Measurements from ENCODE around the gene GNG10. TPM values are rescaled to one million over a fixed set of nuclear protein-coding genes. Genes with fewer than 3 reads are reported as not detected.

Gene GNG10
- total and polyA plus RNA-seq, 2 of the 4 experiments (the other 2 are of a cell fraction), result 48.8 to 72.7 TPM

GRCh38 chr9:111661802-111662521, 557 bp downstream of the GNG10 start:
- Histone ChIP-seq H3K4me2 (ENCODE audit: low read depth, low read length) (peak overlapping the region; percentile 100), H2AK9ac (replicated peaks; ENCODE audit: low read depth, low read length, poor library complexity) (peak overlapping the region; percentile 62), H4K91ac (ENCODE audit: insufficient read depth, low read depth, low read length) (peak overlapping the region; percentile 61), H3K9me1 (ENCODE audit: insufficient read depth, low read length) (peaks cover 15% of the 10 kb centered on the region), H2BK120ac (ENCODE audit: low read depth, low read length) (no peak overlapping the region), H3K23ac (ENCODE audit: low read depth, low read length) (peak overlapping the region; percentile 11; the same call in 1 of the 2 replicates), H2AFZ (replicated peaks; ENCODE audit: low read length, poor library complexity) (peak overlapping the region; percentile 89), H3K4me3 (ENCODE audit: insufficient read depth, low read depth, low read length) (peak overlapping the region; percentile 98), H2BK20ac (ENCODE audit: low read depth, low read length) (no peak overlapping the region), H3K27me3 (ENCODE audit: control insufficient read depth, insufficient read depth, low read length) (no peaks in the 10 kb centered on the region), H3K4ac (ENCODE audit: low read depth, low read length) (peak overlapping the region; percentile 34), H3K4me1 (ENCODE audit: control insufficient read depth, insufficient read depth, low read length) (peaks cover 7% of the 10 kb centered on the region), H2BK5ac (ENCODE audit: low read depth, low read length, poor library complexity, severe bottlenecking) (peak overlapping the region; percentile 50), H3K79me1 (ENCODE audit: low read depth in 1 of 2, low read length in 2 of 2) (peaks cover 21 to 50% of the 10 kb centered on the region in 2 experiments; a peak in 3 of 4 replicates), H2AK5ac (ENCODE audit: low read depth, low read length) (peak overlapping the region; percentile 72), H3K18ac (ENCODE audit: low read depth, low read length) (peak overlapping the region; percentile 73), H3K36me3 (ENCODE audit: control insufficient read depth, insufficient read depth, low read length) (peaks cover 5% of the 10 kb centered on the region; the same call in 1 of the 2 replicates), H4K5ac (ENCODE audit: low read depth, low read length) (peak overlapping the region; percentile 84), H3K14ac (replicated peaks; ENCODE audit: low read depth, low read length) (peak overlapping the region; percentile 14), H3K9ac (ENCODE audit: low read depth, low read length) (peak overlapping the region; percentile 90), H4K8ac (ENCODE audit: low read depth in 2 of 2, low read length in 2 of 2) (peak overlapping the region; percentile 1 to 43; a peak in 2 of 4 replicates), H2BK15ac (ENCODE audit: low read depth, low read length) (no peak overlapping the region), H3K27ac (ENCODE audit: insufficient read depth, low read length) (peak overlapping the region; percentile 66), H3K56ac (ENCODE audit: extremely low read depth, insufficient read depth, low read length) (0 out of 2 replicates have a peak overlapping the region, but pooled peaks have one; percentile 2), H4K20me1 (ENCODE audit: insufficient read depth, low read length) (peaks cover 38% of the 10 kb centered on the region), H3K9me3 (ENCODE audit: control insufficient read depth, insufficient read depth, low read length) (no peaks in the 10 kb centered on the region)
- TF ChIP-seq RFX5 (IDR thresholded peaks at IDR 0.05; ENCODE audit: low read depth, low read length) (no peak), RCOR1 (IDR thresholded peaks at IDR 0.05; ENCODE audit: insufficient replicate concordance, low read length) (no peak), POLR2A (IDR thresholded peaks at IDR 0.05; ENCODE audit: low read depth, low read length) (no peak), ELK1 (IDR thresholded peaks at IDR 0.05; ENCODE audit: borderline replicate concordance, low read depth, low read length) (no peak), BHLHE40 (IDR thresholded peaks at IDR 0.05; ENCODE audit: low read depth, low read length) (no peak), FOS (IDR thresholded peaks at IDR 0.05; ENCODE audit: low read depth, low read length) (no peak), RAD21 (IDR thresholded peaks at IDR 0.05; ENCODE audit: low read length) (no peak), CEBPB (IDR thresholded peaks at IDR 0.05; ENCODE audit: low read depth, low read length) (no peak), CHD1 (IDR thresholded peaks at IDR 0.05; ENCODE audit: low read depth, low read length) (no peak), MAFK (IDR thresholded peaks at IDR 0.05; ENCODE audit: low read depth, low read length) (no peak), SMC3 (IDR thresholded peaks at IDR 0.05; ENCODE audit: low read depth, low read length) (no peak), NFE2L2 (IDR thresholded peaks at IDR 0.05; ENCODE audit: low read depth, low read length) (no peak), MXI1 (IDR thresholded peaks at IDR 0.05; ENCODE audit: borderline replicate concordance, low read depth, low read length) (no peak)
- TF ChIP-seq, protein P1, sequence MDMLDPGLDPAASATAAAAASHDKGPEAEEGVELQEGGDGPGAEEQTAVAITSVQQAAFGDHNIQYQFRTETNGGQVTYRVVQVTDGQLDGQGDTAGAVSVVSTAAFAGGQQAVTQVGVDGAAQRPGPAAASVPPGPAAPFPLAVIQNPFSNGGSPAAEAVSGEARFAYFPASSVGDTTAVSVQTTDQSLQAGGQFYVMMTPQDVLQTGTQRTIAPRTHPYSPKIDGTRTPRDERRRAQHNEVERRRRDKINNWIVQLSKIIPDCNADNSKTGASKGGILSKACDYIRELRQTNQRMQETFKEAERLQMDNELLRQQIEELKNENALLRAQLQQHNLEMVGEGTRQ (IDR thresholded peaks at IDR 0.05; ENCODE audit: low read depth, low read length), result no peak
- TF ChIP-seq, protein P2, sequence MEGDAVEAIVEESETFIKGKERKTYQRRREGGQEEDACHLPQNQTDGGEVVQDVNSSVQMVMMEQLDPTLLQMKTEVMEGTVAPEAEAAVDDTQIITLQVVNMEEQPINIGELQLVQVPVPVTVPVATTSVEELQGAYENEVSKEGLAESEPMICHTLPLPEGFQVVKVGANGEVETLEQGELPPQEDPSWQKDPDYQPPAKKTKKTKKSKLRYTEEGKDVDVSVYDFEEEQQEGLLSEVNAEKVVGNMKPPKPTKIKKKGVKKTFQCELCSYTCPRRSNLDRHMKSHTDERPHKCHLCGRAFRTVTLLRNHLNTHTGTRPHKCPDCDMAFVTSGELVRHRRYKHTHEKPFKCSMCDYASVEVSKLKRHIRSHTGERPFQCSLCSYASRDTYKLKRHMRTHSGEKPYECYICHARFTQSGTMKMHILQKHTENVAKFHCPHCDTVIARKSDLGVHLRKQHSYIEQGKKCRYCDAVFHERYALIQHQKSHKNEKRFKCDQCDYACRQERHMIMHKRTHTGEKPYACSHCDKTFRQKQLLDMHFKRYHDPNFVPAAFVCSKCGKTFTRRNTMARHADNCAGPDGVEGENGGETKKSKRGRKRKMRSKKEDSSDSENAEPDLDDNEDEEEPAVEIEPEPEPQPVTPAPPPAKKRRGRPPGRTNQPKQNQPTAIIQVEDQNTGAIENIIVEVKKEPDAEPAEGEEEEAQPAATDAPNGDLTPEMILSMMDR (conservative IDR thresholded peaks at IDR 0.05; ENCODE audit: low read depth, low read length), result no peak
- POLR2A ChIA-PET (ENCODE audit: unreplicated experiment), result interaction anchor here (0.5 to 0.6 kb wide), 2 partner anchors 19 to 1106 kb away, joined by 3 to 6 read pairs; no protein-coding TSS in a partner anchor
- CTCF ChIA-PET, result interaction anchor here (0.8 kb wide), 1 partner anchor 13 kb away, joined by 4 read pairs; no protein-coding TSS in a partner anchor
- intact Hi-C loops (cut with micrococcal nuclease) (no loop called here), dilution Hi-C loops (cut with HindIII; ENCODE audit: low sequenced_read_pairs, unreplicated experiment) (no loop called here), in situ Hi-C loops (cut with MboI; ENCODE audit: low sequenced_read_pairs) (no loop called here)
- DNase-seq, result peak; percentile 13
- BruUV-seq (replicated peaks), result no TSS peak
- 0% methylated on average over 23 of the region's 57 CpGs; no CpG with 5 or more reads in 1 of the 2 experiments for WGBS, 2 experiments (ENCODE audit: extremely low coverage in 2 of 2, insufficient read length in 1 of 2)
- ATAC-seq (ENCODE audit: low read depth), result peak; percentile 69

Data from IMR-90 (cell line).